Measurements from ENCODE around the gene SLC22A17.

The SLC22A17 gene

DNA sequence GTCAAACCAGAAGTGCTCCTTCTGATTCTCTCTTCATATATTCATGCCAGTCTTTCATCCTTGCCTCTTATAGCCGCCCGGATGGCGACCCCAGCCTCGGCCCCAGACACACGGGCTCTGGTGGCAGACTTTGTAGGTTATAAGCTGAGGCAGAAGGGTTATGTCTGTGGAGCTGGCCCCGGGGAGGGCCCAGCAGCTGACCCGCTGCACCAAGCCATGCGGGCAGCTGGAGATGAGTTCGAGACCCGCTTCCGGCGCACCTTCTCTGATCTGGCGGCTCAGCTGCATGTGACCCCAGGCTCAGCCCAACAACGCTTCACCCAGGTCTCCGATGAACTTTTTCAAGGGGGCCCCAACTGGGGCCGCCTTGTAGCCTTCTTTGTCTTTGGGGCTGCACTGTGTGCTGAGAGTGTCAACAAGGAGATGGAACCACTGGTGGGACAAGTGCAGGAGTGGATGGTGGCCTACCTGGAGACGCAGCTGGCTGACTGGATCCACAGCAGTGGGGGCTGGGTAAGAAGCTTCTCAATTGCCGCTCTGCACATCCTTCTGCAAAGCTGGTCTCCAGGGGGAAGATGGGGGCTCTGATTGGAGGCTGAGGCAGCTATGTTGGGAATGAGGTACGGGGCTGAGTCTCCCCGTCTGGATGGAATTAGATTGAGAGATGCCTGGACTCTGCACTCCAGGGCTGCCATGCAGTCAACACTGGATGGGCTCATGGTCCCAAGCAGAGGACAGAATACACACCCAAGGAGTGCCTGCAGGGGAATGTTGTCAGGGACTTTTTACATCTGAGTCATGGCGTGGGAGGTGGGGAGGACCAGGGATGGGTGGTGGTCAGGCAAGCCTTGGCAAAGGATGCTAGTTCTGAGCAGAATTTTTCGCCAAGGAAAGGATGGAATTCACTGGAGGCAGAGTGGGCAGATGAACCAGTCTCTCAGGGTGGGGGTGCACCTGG is 44.7 kb downstream of the SLC22A17 start:
- 0 out of 2 replicates have a peak, but pooled peaks cover 3% of the 10 kb centered on the region for H3K4me1 ChIP-seq (ENCODE audit: insufficient read depth, low read length)
- H3K4me3 ChIP-seq (ENCODE audit: low read length): peak overlapping the region; percentile 95
- peaks cover 21% of the 10 kb centered on the region for H3K36me3 ChIP-seq (ENCODE audit: insufficient read depth, low read depth, low read length)
- no peaks in the 10 kb centered on the region for H3K9me3 ChIP-seq (ENCODE audit: insufficient read depth, low read depth, low read length)
- H3K9ac ChIP-seq (ENCODE audit: low read depth, low read length): peak overlapping the region; percentile 89; the same call in 1 of the 2 replicates
- peaks cover 14% of the 10 kb centered on the region for H3K27me3 ChIP-seq (ENCODE audit: insufficient read depth, low read length)
- H3K27ac ChIP-seq (ENCODE audit: low read length): no peak overlapping the region

DNA sequence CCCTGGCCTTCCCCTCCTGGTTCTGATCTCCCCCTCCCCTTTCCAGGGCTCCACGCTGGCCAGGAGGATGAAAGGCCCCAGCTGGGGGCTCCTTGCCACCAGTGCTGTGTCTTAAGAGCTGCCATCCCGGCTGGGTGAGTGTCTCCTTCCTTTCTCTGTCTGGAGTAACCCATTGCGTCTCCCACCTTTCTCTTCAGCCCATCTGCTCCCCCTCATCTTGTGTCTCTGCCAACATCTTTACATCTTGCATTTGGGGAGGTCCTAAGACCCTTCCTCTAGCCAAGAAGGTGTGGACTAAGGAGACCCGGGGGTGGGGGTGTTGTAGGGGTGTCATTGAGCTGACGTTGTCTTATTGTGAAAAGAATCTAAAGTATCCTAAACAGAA is 45.5 kb downstream of the SLC22A17 start:
- Histone ChIP-seq H3K36me3 (ENCODE audit: insufficient read depth, low read depth, low read length) (peaks cover 21% of the 10 kb centered on the region), H3K4me1 (ENCODE audit: insufficient read depth, low read length) (0 out of 2 replicates have a peak, but pooled peaks cover 3% of the 10 kb centered on the region), H3K4me3 (ENCODE audit: low read length) (peak overlapping the region; percentile 95), H3K27ac (ENCODE audit: low read length) (peak overlapping the region; percentile 75), H3K27me3 (ENCODE audit: insufficient read depth, low read length) (peaks cover 19% of the 10 kb centered on the region), H3K9ac (ENCODE audit: low read depth, low read length) (peak overlapping the region; percentile 89), H3K9me3 (ENCODE audit: insufficient read depth, low read depth, low read length) (no peaks in the 10 kb centered on the region)

DNA sequence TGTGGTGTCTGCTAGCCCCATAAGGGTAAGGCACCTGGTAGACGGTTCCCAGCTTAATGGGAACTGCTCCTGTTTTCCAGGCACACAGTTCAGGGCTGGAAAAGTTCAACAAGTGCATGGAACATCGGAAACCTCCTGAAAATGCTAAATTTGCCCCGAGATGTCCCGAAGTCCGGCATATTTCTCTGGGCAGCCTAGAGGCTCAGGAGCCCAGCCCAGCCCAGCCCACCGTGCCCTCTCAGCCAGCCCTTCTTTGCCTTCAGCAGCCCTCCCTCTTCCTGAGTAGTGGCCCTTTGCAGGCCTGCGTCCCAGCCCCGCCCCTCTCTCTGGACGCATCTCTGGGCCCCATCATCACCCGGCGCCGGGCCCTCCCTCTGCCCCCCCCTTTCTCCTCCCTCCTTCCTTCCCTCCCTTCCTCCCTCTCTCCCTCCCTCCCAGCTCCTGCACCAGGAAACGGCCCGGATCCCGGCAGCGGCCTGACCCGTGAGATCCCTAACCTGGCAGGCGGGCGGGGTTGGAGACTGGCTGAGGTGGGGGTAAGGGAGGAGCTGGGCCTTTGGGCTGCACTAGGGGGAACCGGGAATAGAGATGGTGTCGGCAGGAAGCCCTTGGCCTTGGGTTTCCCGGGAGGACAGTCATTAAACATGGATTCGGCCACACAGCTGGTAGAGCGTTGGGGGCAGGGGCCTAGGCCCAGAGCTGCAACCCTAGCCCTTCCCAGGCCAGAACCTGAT is 46.1 kb downstream of the SLC22A17 start, which contains the start of gene BCL2L2:
TSS of gene BCL2L2 (plus strand) at position 422 of the 734 bp plus-strand sequence. CDS start 935 bp downstream, outside the sequence.
- Histone ChIP-seq H3K4me3 (ENCODE audit: low read length) (peak within 1 kb of the TSS; percentile 95), H3K9me3 (ENCODE audit: insufficient read depth, low read depth, low read length) (no peaks in the 10 kb centered on the region)

DNA sequence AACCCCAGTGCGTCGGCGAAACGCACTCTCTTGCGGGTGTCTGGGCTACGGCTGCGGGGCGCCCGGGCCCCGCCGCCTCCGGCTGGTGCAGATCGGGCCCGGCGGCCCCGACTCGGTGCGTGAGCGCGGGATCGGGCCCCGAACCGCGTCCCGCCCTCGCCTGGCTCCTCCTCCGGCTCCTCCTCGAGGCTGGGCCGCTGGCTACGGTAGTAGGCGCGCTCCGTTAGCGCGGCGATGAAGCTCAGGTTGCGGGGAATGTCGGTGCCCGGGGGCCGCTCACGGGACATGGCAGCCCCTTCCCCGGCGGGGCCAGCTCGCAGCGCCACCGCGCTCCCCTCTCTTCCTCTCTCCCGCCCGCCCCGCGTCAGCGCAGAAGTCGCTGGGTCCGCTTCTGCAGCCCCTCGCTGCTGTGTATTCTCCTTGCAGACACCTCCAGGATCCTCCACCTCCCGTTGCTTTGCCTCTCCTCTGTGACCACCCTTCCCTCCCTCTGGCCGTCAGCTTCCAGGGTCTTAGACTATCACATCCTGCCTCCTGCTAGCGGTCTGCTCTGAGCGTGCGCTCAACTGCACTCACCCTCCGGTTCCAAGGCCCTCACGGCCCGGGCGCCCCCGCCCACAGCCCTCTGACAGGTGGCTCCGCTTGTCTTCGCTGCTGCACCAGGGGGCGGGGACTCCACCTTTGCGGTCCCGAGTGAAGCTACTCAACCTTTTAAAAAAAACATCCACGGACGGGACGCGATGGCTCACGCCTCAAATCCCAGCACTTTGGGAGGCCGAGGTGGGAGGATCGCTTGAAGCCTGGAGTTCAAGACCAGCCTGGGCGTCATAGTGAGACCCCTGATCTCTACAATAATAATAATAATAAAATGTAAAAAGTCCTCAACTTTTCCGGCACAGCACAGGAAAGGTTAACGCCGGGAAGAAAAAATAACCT is 50.1 kb downstream of the SLC22A17 start, which contains the start of gene PPP1R3E:
TSS of gene PPP1R3E (minus strand) at position 570 of the 936 bp plus-strand sequence. CDS start at position 287, 283 bp downstream.
- Histone ChIP-seq H3K4me1 (ENCODE audit: insufficient read depth, low read length) (peaks cover 7% of the 10 kb centered on the region; the same call in 1 of the 2 replicates), H3K9ac (ENCODE audit: low read depth, low read length) (peak within 1 kb of the TSS; percentile 78; the same call in 1 of the 2 replicates), H3K9me3 (ENCODE audit: insufficient read depth, low read depth, low read length) (no peaks in the 10 kb centered on the region), H3K36me3 (ENCODE audit: insufficient read depth, low read depth, low read length) (no peaks in the 10 kb centered on the region), H3K4me3 (ENCODE audit: low read length) (peak within 1 kb of the TSS; percentile 72), H3K27me3 (ENCODE audit: insufficient read depth, low read length) (peaks cover 52% of the 10 kb centered on the region), H3K27ac (ENCODE audit: low read length) (no peak within 1 kb of the TSS)

More for the DNA sequence above, 46.1 kb downstream of the SLC22A17 start, which contains the start of gene BCL2L2:
- H3K27ac ChIP-seq (ENCODE audit: low read length): peak within 1 kb of the TSS; percentile 75
- H3K27me3 ChIP-seq (ENCODE audit: insufficient read depth, low read length): peaks cover 19% of the 10 kb centered on the region
- peak within 1 kb of the TSS; percentile 89 for H3K9ac ChIP-seq (ENCODE audit: low read depth, low read length)
- H3K36me3 ChIP-seq (ENCODE audit: insufficient read depth, low read depth, low read length): peaks cover 17% of the 10 kb centered on the region
- 0 out of 2 replicates have a peak, but pooled peaks cover 3% of the 10 kb centered on the region for H3K4me1 ChIP-seq (ENCODE audit: insufficient read depth, low read length)

DNA sequence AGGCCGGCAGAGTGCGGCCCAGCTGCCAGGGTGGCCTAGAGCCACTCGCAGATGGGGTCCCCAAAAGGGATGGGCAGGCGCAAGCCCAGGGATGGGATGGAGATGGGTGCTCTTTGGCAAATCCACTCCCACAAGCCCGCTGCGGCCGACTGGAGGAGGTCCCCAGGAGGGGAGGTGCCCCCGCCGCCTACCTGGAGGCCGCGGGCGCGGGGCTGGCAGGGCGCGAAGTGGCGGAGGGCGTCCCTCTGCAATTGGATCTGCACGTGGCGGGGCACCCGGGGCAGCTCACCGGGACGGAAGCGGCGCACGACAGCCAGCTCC is 50.8 kb downstream of the SLC22A17 start:
- Histone ChIP-seq H3K27me3 (ENCODE audit: insufficient read depth, low read length) (peaks cover 59% of the 10 kb centered on the region), H3K27ac (ENCODE audit: low read length) (no peak overlapping the region), H3K4me3 (ENCODE audit: low read length) (peak overlapping the region; percentile 72)

DNA sequence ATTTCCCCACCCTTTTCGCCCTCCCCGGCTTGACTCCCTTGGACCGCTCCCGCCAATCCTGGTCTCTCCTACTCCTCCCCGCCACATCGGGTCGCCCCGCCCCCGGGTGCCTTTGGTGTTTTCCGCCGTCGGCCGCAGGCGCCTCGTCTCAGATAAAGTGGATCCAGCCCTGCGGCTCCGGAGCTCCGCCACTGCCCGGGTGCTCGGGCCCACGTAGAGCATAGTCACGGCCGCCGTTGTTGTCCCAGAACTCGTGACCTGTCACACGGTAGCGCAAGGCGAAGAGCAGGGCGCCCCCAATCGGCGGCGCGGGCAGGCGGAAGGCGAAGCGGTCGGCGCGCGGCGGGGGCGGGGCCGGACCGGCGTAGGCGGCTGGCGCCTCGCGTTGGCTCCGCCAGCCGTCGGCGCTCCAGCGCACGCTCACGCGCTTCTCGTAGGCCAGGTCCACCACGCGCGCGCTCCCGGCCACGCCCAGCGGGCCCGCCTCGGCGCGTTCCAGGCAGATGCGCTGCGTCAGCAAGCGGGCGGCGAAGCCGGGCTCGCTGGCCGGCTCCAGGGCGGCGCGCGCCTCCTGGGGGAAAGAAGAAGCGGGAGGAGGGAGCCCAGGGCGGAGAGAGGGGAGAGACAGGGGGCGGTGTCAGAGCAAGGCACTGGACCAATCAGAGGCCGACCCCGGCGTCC is 51.3 kb downstream of the SLC22A17 start:
- Histone ChIP-seq H3K9me3 (ENCODE audit: insufficient read depth, low read depth, low read length) (no peaks in the 10 kb centered on the region), H3K27me3 (ENCODE audit: insufficient read depth, low read length) (peaks cover 64% of the 10 kb centered on the region), H3K4me3 (ENCODE audit: low read length) (peak overlapping the region; percentile 72), H3K36me3 (ENCODE audit: insufficient read depth, low read depth, low read length) (no peaks in the 10 kb centered on the region), H3K27ac (ENCODE audit: low read length) (no peak overlapping the region), H3K4me1 (ENCODE audit: insufficient read depth, low read length) (peaks cover 4% of the 10 kb centered on the region; the same call in 1 of the 2 replicates), H3K9ac (ENCODE audit: low read depth, low read length) (peak overlapping the region; percentile 78; the same call in 1 of the 2 replicates)

More for the DNA sequence above, 50.8 kb downstream of the SLC22A17 start:
- peak overlapping the region; percentile 78; the same call in 1 of the 2 replicates for H3K9ac ChIP-seq (ENCODE audit: low read depth, low read length)
- H3K9me3 ChIP-seq (ENCODE audit: insufficient read depth, low read depth, low read length): no peaks in the 10 kb centered on the region
- peaks cover 4% of the 10 kb centered on the region; the same call in 1 of the 2 replicates for H3K4me1 ChIP-seq (ENCODE audit: insufficient read depth, low read length)
- H3K36me3 ChIP-seq (ENCODE audit: insufficient read depth, low read depth, low read length): no peaks in the 10 kb centered on the region

DNA sequence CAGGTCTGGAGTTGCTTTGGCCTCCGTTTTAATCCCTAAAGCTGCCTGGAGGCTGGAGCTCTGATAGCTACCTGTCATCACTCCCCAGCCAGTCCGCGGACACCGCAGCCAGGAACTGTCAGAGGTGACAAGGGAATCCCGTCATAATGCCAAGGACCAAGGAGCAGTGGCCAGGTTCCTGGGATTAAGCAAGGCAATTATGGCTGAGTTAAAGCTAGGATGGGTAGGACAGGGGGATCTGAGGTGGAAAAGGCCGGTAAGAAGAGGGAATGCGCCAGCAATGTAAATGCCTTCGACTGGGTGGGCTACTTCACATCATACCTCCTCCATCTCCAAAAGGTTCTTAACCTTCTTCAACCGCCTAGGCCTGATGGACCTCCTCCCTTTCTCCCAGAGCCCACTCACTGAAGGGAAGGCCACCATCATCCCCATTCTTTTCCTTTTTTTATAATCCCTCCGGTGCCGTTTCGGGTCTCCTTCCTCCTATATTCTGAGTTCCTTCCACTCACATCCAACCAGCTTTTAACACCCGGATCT is 51.9 kb downstream of the SLC22A17 start:
- Histone ChIP-seq H3K9ac (ENCODE audit: low read depth, low read length) (peak overlapping the region; percentile 50; the same call in 1 of the 2 replicates), H3K9me3 (ENCODE audit: insufficient read depth, low read depth, low read length) (no peaks in the 10 kb centered on the region), H3K27ac (ENCODE audit: low read length) (no peak overlapping the region), H3K4me3 (ENCODE audit: low read length) (peak overlapping the region; percentile 72), H3K4me1 (ENCODE audit: insufficient read depth, low read length) (peaks cover 4% of the 10 kb centered on the region; the same call in 1 of the 2 replicates), H3K27me3 (ENCODE audit: insufficient read depth, low read length) (peaks cover 70% of the 10 kb centered on the region), H3K36me3 (ENCODE audit: insufficient read depth, low read depth, low read length) (no peaks in the 10 kb centered on the region)

DNA sequence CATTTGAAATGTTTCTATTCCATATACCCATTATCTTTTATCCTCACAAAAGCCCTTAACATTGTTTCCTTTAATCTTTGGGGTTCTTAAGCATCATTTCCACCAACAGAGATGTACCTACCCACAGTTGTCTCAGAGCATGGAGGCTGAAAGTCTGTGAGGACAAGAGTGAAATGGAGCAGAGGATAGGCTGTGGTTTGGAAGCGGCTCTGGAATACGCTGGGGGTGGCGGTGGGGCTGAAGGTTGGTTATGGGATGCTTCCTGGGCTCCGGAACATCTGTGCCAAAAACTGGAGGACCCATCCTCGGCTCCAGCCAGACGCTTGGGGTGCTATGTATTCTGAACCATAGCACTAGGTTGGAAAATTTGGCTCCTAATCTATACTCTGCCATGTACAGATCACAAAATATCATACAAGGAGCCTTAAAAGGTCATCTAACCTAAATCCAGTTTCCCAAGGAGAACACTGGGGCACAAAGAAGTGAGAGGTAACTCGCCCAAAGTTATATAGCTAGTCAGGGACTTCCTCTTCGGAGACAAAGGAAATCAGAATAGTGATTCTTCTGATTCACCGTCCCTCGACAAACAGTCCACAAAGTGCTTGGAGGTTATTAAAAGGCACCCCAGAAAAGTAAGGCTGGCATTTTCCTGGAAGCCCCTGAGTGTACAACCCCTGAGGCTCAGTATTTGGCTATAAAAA is 52.6 kb downstream of the SLC22A17 start:
- H3K27me3 ChIP-seq (ENCODE audit: insufficient read depth, low read length): peaks cover 77% of the 10 kb centered on the region
- peak overlapping the region; percentile 72 for H3K4me3 ChIP-seq (ENCODE audit: low read length)
- H3K4me1 ChIP-seq (ENCODE audit: insufficient read depth, low read length): peaks cover 4% of the 10 kb centered on the region; the same call in 1 of the 2 replicates
- H3K9ac ChIP-seq (ENCODE audit: low read depth, low read length): peak overlapping the region; percentile 50; the same call in 1 of the 2 replicates
- H3K27ac ChIP-seq (ENCODE audit: low read length): no peak overlapping the region
- H3K36me3 ChIP-seq (ENCODE audit: insufficient read depth, low read depth, low read length): no peaks in the 10 kb centered on the region
- no peaks in the 10 kb centered on the region for H3K9me3 ChIP-seq (ENCODE audit: insufficient read depth, low read depth, low read length)

DNA sequence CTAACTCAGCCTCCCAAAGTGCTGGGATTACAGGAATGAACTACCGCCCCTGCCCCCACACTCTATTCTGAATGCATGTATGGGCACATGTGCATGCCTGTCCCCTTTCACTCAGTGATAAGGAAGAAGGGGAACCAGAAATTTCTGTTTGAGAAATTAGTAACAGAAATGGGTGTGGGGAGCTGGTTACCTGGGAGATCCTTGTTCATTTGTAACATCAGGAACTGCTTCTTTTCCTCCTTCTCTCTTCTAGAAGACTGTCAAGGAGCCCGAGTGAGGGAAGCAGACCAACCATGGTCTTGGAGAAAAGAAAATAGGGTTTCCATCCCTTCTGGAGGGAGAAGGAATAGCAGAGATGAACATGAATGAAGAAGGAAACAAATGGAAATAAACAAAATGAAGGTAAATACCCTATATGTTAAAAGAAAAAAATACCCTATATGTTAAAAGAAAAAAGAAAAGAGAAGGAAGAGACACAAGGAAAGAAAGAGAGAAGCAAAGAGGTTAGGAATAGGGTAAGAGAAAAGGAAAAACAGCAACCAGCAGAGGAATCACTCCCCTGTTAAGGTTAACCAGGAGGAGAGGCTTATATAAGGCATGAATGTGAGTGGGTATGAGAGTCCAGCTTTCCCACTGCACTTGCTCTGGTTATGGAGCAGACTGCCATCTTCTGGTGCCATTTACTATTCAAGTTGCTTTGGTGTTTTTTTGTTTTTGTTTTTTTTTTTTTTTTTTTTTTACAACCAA is 53.3 kb downstream of the SLC22A17 start:
- Histone ChIP-seq H3K27me3 (ENCODE audit: insufficient read depth, low read length) (peaks cover 84% of the 10 kb centered on the region), H3K27ac (ENCODE audit: low read length) (no peak overlapping the region), H3K4me3 (ENCODE audit: low read length) (no peak overlapping the region), H3K36me3 (ENCODE audit: insufficient read depth, low read depth, low read length) (no peaks in the 10 kb centered on the region), H3K9me3 (ENCODE audit: insufficient read depth, low read depth, low read length) (no peaks in the 10 kb centered on the region), H3K4me1 (ENCODE audit: insufficient read depth, low read length) (peaks cover 6% of the 10 kb centered on the region; the same call in 1 of the 2 replicates), H3K9ac (ENCODE audit: low read depth, low read length) (no peak overlapping the region)
